Activated CD4-positive, alpha-beta T cell treated with anti-CD3 and anti-CD28 coated beads for 36 hours (primary cell): ENCODE measurements around the gene RSL1D1. TPM values are rescaled to one million over a fixed set of nuclear protein-coding genes. Genes with fewer than 3 reads are reported as not detected.
"Not testable (repeated sequence)": the region's sequence is repeated elsewhere in the genome, so short reads cannot be mapped to it uniquely, and the experiment has no call there.

Source experiments
- ATAC-seq: fragments of 200-7000 bp; cut with Tn5 transposase; one replicate; pipeline ENCODE4 v1.10.0; 2021; ENCODE audit warnings: mild to moderate bottlenecking, moderate library complexity
- CTCF ChIA-PET: fragments of 350-600 bp; sonication (Branson Sonifier 250); formaldehyde crosslinking; loops from one replicate; lab custom pipeline; 2021; ENCODE audit warnings: antibody characterized with exemption; lab: Charles Lee
- POLR2A ChIA-PET: fragments of 350-600 bp; sonication (Branson Sonifier 250); formaldehyde crosslinking; loops from one replicate; lab custom pipeline; 2021; ENCODE audit warnings: antibody characterized with exemption, inconsistent platforms; lab: Charles Lee
- DNase-seq: peaks from one replicate; pipeline ENCODE4 v3.0.0-alpha.2; 2020
- H3K27ac Mint-ChIP-seq: one replicate; pipeline ENCODE4 v1.8.0; 2021; ENCODE audit warnings: mixed read lengths
- H3K27me3 Mint-ChIP-seq: one replicate; pipeline ENCODE4 v1.8.0; 2021; ENCODE audit warnings: mixed read lengths
- H3K36me3 Mint-ChIP-seq: one replicate; pipeline ENCODE4 v1.8.0; 2021; ENCODE audit warnings: low read depth, mixed read lengths
- H3K4me1 Mint-ChIP-seq: one replicate; pipeline ENCODE4 v1.8.0; 2021; ENCODE audit warnings: mixed read lengths
- H3K4me3 Mint-ChIP-seq: one replicate; pipeline ENCODE4 v1.8.0; 2021; ENCODE audit warnings: mild to moderate bottlenecking, moderate library complexity, mixed read lengths
- H3K9me3 Mint-ChIP-seq: one replicate; pipeline ENCODE4 v1.8.0; 2021; ENCODE audit warnings: low read depth, mixed read lengths
- intact Hi-C, 2 experiments: fragments of 100-400 bp; cut with DNase I in 1 of 2; cut with micrococcal nuclease in 1 of 2; formaldehyde crosslinking; loops; one replicate each; pipeline versions ENCODE4 v1.14.2 to v1.15.1; 2022 to 2024; cut with DNase I, micrococcal nuclease
- total RNA-seq, 2 experiments: library from RNA; stranded (reverse); gene quantifications; one replicate each; pipeline ENCODE4 v1.2.3, GENCODE V29; 2021

RSL1D1 gene
- total RNA-seq, 2 experiments from 2014 or later: 369 to 466 TPM

DNA sequence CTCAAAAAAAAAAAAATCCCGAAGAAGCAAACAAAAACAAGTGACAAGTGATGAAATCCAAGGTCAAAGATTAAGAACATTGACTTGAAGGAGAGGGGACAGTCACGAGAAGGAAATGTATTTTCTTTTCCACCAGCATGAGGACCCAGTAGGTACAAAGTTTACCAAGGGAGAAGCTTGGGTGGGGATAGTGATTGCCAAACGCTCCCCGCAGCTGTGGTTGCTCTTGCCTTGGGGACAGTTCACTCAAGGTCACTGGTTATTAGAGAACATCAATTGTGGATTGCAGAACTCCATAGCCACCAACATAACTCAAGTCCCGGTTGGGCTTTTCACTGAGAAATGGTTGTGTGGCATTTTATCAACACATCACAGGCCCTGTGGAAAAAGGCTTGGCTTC lies 27.0 kb downstream of the RSL1D1 start:
- ATAC-seq (no peak), DNase-seq (no peak)
- Mint-ChIP-seq H3K27me3 (no peaks in the 10 kb centered on the region), H3K9me3 (no peaks in the 10 kb centered on the region), H3K4me1 (no peaks in the 10 kb centered on the region), H3K36me3 (no peaks in the 10 kb centered on the region), H3K27ac (no peak overlapping the region), H3K4me3 (no peak overlapping the region)
- intact Hi-C loops: no loop called here
- CTCF ChIA-PET: no interaction called here
- POLR2A ChIA-PET: no interaction called here

DNA sequence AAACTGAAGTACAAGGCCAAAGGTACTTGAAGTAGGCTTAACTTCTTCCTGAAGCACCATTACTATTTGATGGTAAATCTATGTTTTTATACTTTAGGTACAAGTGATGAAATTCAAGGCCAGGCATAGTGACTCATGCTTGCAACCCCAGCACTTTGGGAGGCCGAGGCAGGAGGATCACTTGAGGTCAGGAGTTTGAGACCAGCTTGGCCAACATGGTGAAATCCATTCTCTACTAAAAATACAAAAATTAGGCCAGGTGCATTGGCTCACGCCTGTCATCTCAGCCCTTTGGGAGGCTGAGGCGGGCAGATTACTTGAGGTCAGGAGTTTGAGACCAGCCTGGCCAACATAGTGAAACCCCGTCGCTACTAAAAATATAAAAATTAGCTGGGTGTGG lies 27.7 kb downstream of the RSL1D1 start:
- H3K27ac Mint-ChIP-seq, H3K27me3 Mint-ChIP-seq, H3K4me1 Mint-ChIP-seq, H3K9me3 Mint-ChIP-seq, DNase-seq, ATAC-seq, POLR2A ChIA-PET, H3K36me3 Mint-ChIP-seq, H3K4me3 Mint-ChIP-seq, intact Hi-C loops: not testable (repeated sequence)
- CTCF ChIA-PET: interaction anchor here (0.7 kb wide), 1 partner anchor 286 kb away, joined by 3 read pairs; no protein-coding TSS in a partner anchor

DNA sequence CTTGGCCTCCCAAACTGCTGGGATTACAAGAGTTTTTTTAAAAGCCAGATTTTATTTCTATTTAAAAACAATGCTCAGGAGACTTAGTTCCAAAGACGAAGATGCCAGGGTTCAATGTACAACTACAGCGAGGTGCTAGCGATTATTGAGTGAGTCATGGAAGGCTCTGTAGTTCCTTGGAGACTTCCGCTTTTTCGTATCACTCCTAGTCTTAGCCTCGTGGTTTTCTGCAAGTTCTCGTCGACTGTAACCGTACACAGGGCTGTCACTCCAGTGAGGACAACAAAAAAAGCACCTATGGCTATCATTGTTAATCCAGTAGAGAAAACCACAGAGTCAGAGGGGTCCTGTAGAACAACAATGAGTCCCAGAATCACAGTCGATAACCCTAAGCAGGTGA lies 31.5 kb downstream of the RSL1D1 start:
- no peak for ATAC-seq

DNA sequence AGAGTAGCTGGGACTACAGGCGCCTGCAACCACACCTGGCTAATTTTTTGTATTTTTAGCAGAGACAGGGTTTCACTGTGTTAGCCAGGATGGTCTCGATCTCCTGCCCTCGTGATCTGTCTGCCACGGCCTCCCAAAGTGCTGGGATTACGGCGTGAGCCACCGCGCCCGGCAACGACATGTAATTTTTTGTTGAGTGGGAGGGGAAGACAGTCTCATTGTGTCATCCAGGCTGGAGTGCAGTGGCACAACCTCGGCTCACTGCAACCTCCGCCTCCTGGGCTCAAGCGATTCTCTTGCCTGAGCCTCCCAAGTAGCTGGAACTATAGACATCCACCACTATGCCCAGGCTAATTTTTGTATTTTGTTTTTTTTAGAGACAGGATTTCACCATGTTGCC lies 32.4 kb downstream of the RSL1D1 start:
- POLR2A ChIA-PET, H3K27me3 Mint-ChIP-seq, DNase-seq, H3K27ac Mint-ChIP-seq, H3K4me1 Mint-ChIP-seq, intact Hi-C loops, H3K9me3 Mint-ChIP-seq, H3K4me3 Mint-ChIP-seq, ATAC-seq, H3K36me3 Mint-ChIP-seq: not testable (repeated sequence)
- CTCF ChIA-PET: interaction anchor here (0.7 kb wide), 1 partner anchor 249 kb away, joined by 3 read pairs; no protein-coding TSS in a partner anchor

More for the DNA sequence above, 31.5 kb downstream of the RSL1D1 start:
- no peaks in the 10 kb centered on the region for H3K27me3 Mint-ChIP-seq
- POLR2A ChIA-PET: interaction anchor here (0.7 kb wide), 1 partner anchor 188 kb away, joined by 5 read pairs; no protein-coding TSS in a partner anchor
- H3K4me1 Mint-ChIP-seq: no peaks in the 10 kb centered on the region
- no peaks in the 10 kb centered on the region for H3K36me3 Mint-ChIP-seq
- no peak overlapping the region for H3K4me3 Mint-ChIP-seq
- no peak for DNase-seq
- H3K27ac Mint-ChIP-seq: no peak overlapping the region
- H3K9me3 Mint-ChIP-seq: no peaks in the 10 kb centered on the region
- CTCF ChIA-PET: no interaction called here
- intact Hi-C loops: no loop called here

DNA sequence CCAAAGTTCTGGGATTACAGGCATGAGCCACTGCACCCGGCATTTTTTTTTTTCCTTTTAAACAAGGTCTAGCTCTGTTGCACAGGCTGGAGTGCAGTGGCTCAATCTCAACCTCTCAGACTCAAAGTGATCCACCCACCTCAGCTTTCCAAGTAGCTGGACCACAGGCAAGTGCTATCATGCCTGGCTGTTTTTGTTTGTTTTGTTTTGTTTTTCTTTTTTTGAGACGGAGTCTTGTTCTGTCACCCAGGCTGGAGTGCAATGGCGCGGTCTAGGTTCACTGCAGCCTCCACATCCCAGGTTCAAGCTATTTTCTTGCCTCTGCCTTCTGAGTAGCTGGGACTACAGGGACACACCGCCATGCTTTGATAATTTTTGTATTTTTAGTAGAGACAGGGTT lies 35.2 kb downstream of the RSL1D1 start:
- no peaks in the 10 kb centered on the region for H3K27me3 Mint-ChIP-seq
- H3K9me3 Mint-ChIP-seq: no peaks in the 10 kb centered on the region
- intact Hi-C loops: no loop called here
- POLR2A ChIA-PET: no interaction called here
- H3K27ac Mint-ChIP-seq: no peak overlapping the region
- H3K4me1 Mint-ChIP-seq: no peaks in the 10 kb centered on the region
- ATAC-seq: no peak
- CTCF ChIA-PET: interaction anchor here (0.6 to 0.7 kb wide), 2 partner anchors 9 to 108 kb away, joined by 3 read pairs; no protein-coding TSS in a partner anchor
- no peaks in the 10 kb centered on the region for H3K36me3 Mint-ChIP-seq
- no peak for DNase-seq
- H3K4me3 Mint-ChIP-seq: no peak overlapping the region

DNA sequence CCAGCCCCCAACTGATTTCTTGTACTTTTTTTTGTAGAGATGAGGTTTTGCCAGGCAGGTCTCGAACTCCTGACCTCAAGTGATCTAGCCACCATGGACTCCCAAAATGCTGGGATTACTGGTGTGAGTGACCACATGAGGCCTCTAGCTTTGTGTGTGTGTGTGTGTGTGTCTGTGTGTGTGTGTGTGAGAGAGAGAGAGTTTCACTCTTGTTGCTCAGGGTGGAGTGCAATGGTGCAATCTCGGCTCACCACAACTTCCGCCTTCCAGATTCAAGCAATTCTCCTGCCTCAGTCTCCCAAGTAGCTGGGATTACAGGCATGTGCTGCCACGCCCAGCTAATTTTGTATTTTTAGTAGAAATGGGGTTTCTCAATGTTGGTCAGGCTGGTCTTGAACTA lies 36.5 kb downstream of the RSL1D1 start:
- CTCF ChIA-PET: interaction anchor here (1.7 kb wide), 1 partner anchor 17 kb away, joined by 4 read pairs; no protein-coding TSS in a partner anchor
- not testable (repeated sequence) for H3K9me3 Mint-ChIP-seq, DNase-seq, H3K4me3 Mint-ChIP-seq, H3K4me1 Mint-ChIP-seq, H3K36me3 Mint-ChIP-seq, H3K27ac Mint-ChIP-seq, ATAC-seq, H3K27me3 Mint-ChIP-seq
- POLR2A ChIA-PET: interaction anchor here (0.5 to 0.7 kb wide), 2 partner anchors 15 to 20 kb away, joined by 3 to 4 read pairs; no protein-coding TSS in a partner anchor
- intact Hi-C loops: loop anchor here in 1 of 2 experiments (5.0 kb wide), 1 partner anchor 172 kb away; no protein-coding TSS in a partner anchor

DNA sequence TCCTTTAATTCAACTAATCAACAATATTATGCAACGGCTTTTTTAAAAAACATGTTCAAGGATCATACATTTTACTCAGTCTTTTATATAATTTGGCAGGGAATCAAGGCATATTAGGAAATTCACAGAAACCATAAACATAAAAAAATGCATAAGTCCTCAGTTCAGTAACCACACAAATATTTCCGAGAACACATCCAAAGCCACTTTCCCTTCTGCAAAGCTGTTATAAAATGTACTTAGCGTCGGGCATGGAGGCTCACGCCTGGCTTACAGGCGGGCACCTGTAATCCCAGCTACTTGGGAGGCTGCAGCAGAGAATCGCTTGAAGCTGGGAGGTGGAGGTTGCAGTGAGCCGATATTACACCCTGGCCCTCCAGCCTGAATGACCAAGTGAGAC lies 44.6 kb downstream of the RSL1D1 start:
- Mint-ChIP-seq H3K27ac (no peak overlapping the region), H3K27me3 (no peaks in the 10 kb centered on the region), H3K4me3 (no peak overlapping the region), H3K9me3 (no peaks in the 10 kb centered on the region), H3K4me1 (peaks cover 9% of the 10 kb centered on the region), H3K36me3 (no peaks in the 10 kb centered on the region)
- intact Hi-C loops: loop anchor here in 1 of 2 experiments (10.0 kb wide), 1 partner anchor 272 kb away; no protein-coding TSS in a partner anchor
- no peak for DNase-seq
- ChIA-PET POLR2A (no interaction called here), CTCF (interaction anchor here (0.8 kb wide), 1 partner anchor 9 kb away, joined by 3 read pairs; no protein-coding TSS in a partner anchor)
- no peak for ATAC-seq

DNA sequence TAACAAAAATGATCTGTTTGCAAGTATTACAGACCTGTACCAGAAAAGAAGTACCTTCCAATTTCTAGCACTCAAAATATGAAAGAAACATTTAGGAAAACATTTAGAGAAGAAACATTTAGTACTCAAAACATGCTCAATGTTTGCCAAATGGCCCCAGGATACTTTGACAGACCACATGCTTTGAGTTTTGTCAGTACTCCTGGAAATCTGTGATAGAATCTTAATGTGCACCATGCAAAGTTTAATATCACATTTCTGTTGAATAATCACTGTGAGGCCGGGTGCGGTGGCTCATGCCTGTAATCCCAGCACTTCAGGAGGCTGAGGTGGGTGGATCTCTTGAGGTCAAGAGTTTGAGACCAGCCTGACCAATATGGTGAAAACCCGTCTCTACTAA lies 45.8 kb downstream of the RSL1D1 start:
- peaks cover 15% of the 10 kb centered on the region for H3K4me1 Mint-ChIP-seq
- H3K9me3 Mint-ChIP-seq: no peaks in the 10 kb centered on the region
- H3K4me3 Mint-ChIP-seq: no peak overlapping the region
- POLR2A ChIA-PET: no interaction called here
- intact Hi-C loops: loop anchor here in 1 of 2 experiments (10.0 kb wide), 1 partner anchor 271 kb away; no protein-coding TSS in a partner anchor
- H3K36me3 Mint-ChIP-seq: no peaks in the 10 kb centered on the region
- CTCF ChIA-PET: interaction anchor here (0.7 kb wide), 1 partner anchor 37 kb away, joined by 3 read pairs; no protein-coding TSS in a partner anchor
- DNase-seq (no peak), ATAC-seq (no peak)
- no peaks in the 10 kb centered on the region for H3K27me3 Mint-ChIP-seq
- no peak overlapping the region for H3K27ac Mint-ChIP-seq

DNA sequence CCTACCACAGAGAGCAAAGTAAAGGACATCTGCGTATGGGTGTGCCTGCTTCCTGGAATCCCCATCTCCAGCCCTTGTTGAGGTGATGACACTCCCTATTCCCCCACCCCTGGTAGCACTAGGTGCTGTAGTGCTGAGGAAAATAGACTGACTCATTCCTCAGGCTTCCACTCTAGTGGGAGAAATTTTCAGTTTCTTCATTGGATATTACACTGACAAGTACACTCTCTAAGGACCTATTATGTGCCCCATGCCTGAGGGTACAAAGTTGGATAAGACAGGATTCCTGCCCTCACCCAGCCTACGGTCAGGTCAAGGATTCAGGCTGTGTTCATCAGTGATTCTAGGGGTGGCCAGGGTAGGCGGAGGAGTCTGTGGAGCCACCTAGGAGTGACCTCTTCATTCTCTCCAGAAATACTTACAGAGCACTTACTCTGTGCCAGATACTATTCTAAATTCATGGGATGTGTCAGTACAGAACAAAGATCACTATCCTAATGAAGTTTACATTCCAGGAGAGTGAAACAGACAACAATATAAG lies 49.8 kb downstream of the RSL1D1 start:
- H3K27me3 Mint-ChIP-seq: no peaks in the 10 kb centered on the region
- H3K36me3 Mint-ChIP-seq: peaks cover 12% of the 10 kb centered on the region
- H3K27ac Mint-ChIP-seq: peak overlapping the region; percentile 69
- peaks cover 31% of the 10 kb centered on the region for H3K4me1 Mint-ChIP-seq
- ATAC-seq: no peak
- ChIA-PET POLR2A (no interaction called here), CTCF (no interaction called here)
- no peaks in the 10 kb centered on the region for H3K9me3 Mint-ChIP-seq
- no peak overlapping the region for H3K4me3 Mint-ChIP-seq
- intact Hi-C loops: loop anchor here in 1 of 2 experiments (10.0 kb wide), 1 partner anchor 267 kb away; no protein-coding TSS in a partner anchor
- no peak for DNase-seq

DNA sequence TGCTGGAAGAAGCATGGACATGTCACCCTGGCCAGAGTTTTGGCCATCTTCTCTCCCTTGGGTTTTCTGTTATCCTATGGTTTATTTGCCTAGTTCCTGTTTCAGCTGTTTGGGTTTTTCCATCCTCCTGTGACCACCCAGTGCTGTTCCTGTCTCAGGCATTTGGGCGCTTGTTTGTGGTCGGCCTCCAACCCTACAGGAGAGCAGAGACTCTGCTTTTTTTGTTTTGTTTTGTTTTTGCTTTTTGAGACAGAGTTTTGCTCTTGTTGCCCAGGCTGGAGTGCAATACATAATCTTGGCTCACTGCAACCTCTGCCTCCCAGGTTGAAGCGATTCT lies 51.0 kb downstream of the RSL1D1 start:
- POLR2A ChIA-PET: no interaction called here
- ATAC-seq: no peak
- intact Hi-C loops: loop anchor here in 1 of 2 experiments (10.0 kb wide), 1 partner anchor 266 kb away; no protein-coding TSS in a partner anchor

DNA sequence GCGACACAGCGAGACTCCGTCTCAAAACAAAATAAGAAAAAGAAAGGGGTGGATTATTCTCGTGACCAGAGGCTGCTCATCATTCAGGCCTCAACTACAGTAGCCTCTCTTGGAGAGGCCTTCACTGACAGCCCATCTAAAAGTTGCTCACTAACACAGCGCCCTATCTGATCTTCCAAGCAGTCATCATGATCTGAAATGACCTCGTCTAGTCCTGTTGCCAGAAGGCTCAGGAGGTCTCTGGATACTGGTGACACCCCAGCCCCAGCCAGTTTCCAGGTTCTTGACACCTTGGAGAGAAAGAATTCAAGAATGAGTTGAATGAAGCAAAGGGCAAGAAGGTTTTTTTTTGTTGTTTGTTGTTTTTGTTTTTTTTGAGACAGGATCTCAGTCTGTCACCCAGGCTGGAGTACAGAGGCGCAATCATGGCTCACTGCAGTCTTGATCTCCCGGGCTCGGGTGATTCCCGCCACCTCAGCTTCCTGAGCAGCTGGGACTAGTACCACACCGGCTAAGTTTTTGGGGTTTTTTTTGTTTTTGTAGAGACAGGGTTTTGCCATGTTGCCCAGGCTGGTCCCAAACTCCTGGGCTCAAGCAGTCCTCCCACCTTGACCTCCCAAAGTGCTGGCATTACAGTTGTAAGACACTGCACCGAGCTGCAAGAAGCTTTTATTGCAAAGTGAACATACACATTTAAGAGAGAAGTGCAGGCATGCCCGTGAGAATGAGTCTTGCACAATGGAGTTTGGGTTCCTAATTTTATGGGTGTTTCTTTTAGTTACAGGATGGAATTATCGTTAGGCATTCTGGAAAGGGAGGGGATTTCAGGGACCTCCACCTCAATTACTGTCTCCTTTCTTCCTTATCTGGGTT lies 51.6 kb downstream of the RSL1D1 start:
- ATAC-seq: no peak
- peak; percentile 59 for DNase-seq
- H3K36me3 Mint-ChIP-seq: peaks cover 26% of the 10 kb centered on the region
- POLR2A ChIA-PET: interaction anchor here (0.6 kb wide), 1 partner anchor 15 kb away, joined by 3 read pairs; no protein-coding TSS in a partner anchor
- CTCF ChIA-PET: interaction anchor here (0.5 to 3.5 kb wide), 2 partner anchors 57 to 382 kb away, joined by 4 to 20 read pairs; partner anchors contain the start of gene TXNDC11
- H3K9me3 Mint-ChIP-seq: no peaks in the 10 kb centered on the region
- no peaks in the 10 kb centered on the region for H3K27me3 Mint-ChIP-seq
- H3K4me1 Mint-ChIP-seq: peaks cover 45% of the 10 kb centered on the region
- H3K27ac Mint-ChIP-seq: peak overlapping the region; percentile 76
- H3K4me3 Mint-ChIP-seq: peak overlapping the region; percentile 92
- intact Hi-C loops: loop anchor here (5.0 to 10.0 kb wide), 7 partner anchors 212 to 1057 kb away; partner anchors contain the start of genes CLEC16A (in 1 of the 2), DEXI (in 1 of the 2), LITAF (in 1 of the 2) and NUBP1 (in 1 of the 2)

More for the DNA sequence above, 51.0 kb downstream of the RSL1D1 start:
- peak overlapping the region; percentile 92 for H3K4me3 Mint-ChIP-seq
- CTCF ChIA-PET: no interaction called here
- H3K36me3 Mint-ChIP-seq: peaks cover 20% of the 10 kb centered on the region
- peak overlapping the region; percentile 76 for H3K27ac Mint-ChIP-seq
- H3K4me1 Mint-ChIP-seq: peaks cover 39% of the 10 kb centered on the region
- H3K9me3 Mint-ChIP-seq: no peaks in the 10 kb centered on the region
- no peak for DNase-seq
- no peaks in the 10 kb centered on the region for H3K27me3 Mint-ChIP-seq
